ENCODE results near the gene PGAM1. TPM values are rescaled to one million over a fixed set of nuclear protein-coding genes. Genes with fewer than 3 reads are reported as not detected.

PGAM1 gene
- total and polyA plus RNA-seq, 2 of the 13 experiments (the other 11 are each of a cell fraction or from before 2014, with no cell fraction given), result 354 to 483 TPM

- TF ChIP-seq ZNF646 (CRISPR knock-in tag; IDR thresholded peaks at IDR 0.05) (no peak), ZEB1 (IDR thresholded peaks at IDR 0.05; ENCODE audit: insufficient replicate concordance, low read depth) (no peak), ZNF350 (CRISPR knock-in tag; IDR thresholded peaks at IDR 0.05; ENCODE audit: borderline replicate concordance, low read depth) (peak; percentile 58; the same call in 1 of the 2 replicates), KMT2B (CRISPR knock-in tag; IDR thresholded peaks at IDR 0.05) (peak; percentile 69; the same call in 1 of the 2 replicates), XRCC5 (optimal IDR thresholded peaks at IDR 0.05; ENCODE audit: low read length) (no peak), ZBTB1 (CRISPR knock-in tag; IDR thresholded peaks at IDR 0.05; ENCODE audit: borderline replicate concordance) (no peak), SCMH1 (CRISPR knock-in tag; IDR thresholded peaks at IDR 0.05; ENCODE audit: borderline replicate concordance) (no peak), PCBP1 (IDR thresholded peaks at IDR 0.05; ENCODE audit: borderline replicate concordance, low read depth, low read length) (no peak), ZNF737 (CRISPR knock-in tag; IDR thresholded peaks at IDR 0.05; ENCODE audit: borderline replicate concordance) (no peak), ZBTB49 (CRISPR knock-in tag; IDR thresholded peaks at IDR 0.05; ENCODE audit: borderline replicate concordance) (no peak), RBFOX2 (IDR thresholded peaks at IDR 0.05; ENCODE audit: low read depth, low read length) (peak; percentile 95), ZNF724P (CRISPR knock-in tag; IDR thresholded peaks at IDR 0.05; ENCODE audit: borderline replicate concordance) (0 out of 2 replicates have a peak, but pooled peaks have one; percentile 25), AGO2 (optimal IDR thresholded peaks at IDR 0.05; ENCODE audit: low read depth, low read length) (peak; percentile 46), SP5 (CRISPR knock-in tag; IDR thresholded peaks at IDR 0.05; ENCODE audit: borderline replicate concordance, low read depth) (no peak), AHR (CRISPR knock-in tag; IDR thresholded peaks at IDR 0.05) (no peak), TBX3 (IDR thresholded peaks at IDR 0.05; ENCODE audit: borderline replicate concordance) (peak; percentile 39; the same call in 1 of the 2 replicates), MTA3 (CRISPR knock-in tag; IDR thresholded peaks at IDR 0.05) (no peak), ZNF121 (CRISPR knock-in tag; IDR thresholded peaks at IDR 0.05) (0 out of 2 replicates have a peak, but pooled peaks have one; percentile 40), ZNF564 (CRISPR knock-in tag; IDR thresholded peaks at IDR 0.05) (no peak), TARDBP (CRISPR knock-in tag; IDR thresholded peaks at IDR 0.05) (peak; percentile 69; the same call in 1 of the 2 replicates), THAP11 (CRISPR knock-in tag; IDR thresholded peaks at IDR 0.05) (peak; percentile 100)
Observed at GRCh38 chr10:97445722-97446639, 20.0 kb downstream of the PGAM1 start, which contains the start of the genes EXOSC1 and ZDHHC16 (continued).

All from HepG2 (cell line).